Renal cortex interstitium (tissue), 11 donors: Measurements from ENCODE around the gene HOXD8. TPM values are rescaled to one million over a fixed set of nuclear protein-coding genes. Genes with fewer than 3 reads are reported as not detected.
A peak's percentile ranks its signal among the peaks of the same experiment; 100 is the strongest.

ENCODE experiments used
- DNase-seq, 11 donors: peaks; one replicate each; pipeline ENCODE4 v3.0.0-alpha.2; 2013; ENCODE audit warnings: low read depth in 9 of 11, low spot score in 4 of 11; ENCODE audit errors: extremely low read depth in 1 of 11
- polyA plus RNA-seq, 3 donors: library from polyadenylated mRNA; unstranded; fragments of 120-200 nt; gene quantifications; one replicate each; pipeline ENCODE4 v1.2.1, GENCODE V29; 2013; ENCODE audit not compliant: insufficient read length in 3 of 3

Gene HOXD8
- polyA plus RNA-seq, 3 donors: 169 to 187 (median 181) TPM

- no peak for DNase-seq
Observed at GRCh38 chr2:176121190-176122051, 8.1 kb upstream of the HOXD8 start.

- no peak for DNase-seq
Observed at GRCh38 chr2:176122052-176122682, 7.3 kb upstream of the HOXD8 start.

DNA sequence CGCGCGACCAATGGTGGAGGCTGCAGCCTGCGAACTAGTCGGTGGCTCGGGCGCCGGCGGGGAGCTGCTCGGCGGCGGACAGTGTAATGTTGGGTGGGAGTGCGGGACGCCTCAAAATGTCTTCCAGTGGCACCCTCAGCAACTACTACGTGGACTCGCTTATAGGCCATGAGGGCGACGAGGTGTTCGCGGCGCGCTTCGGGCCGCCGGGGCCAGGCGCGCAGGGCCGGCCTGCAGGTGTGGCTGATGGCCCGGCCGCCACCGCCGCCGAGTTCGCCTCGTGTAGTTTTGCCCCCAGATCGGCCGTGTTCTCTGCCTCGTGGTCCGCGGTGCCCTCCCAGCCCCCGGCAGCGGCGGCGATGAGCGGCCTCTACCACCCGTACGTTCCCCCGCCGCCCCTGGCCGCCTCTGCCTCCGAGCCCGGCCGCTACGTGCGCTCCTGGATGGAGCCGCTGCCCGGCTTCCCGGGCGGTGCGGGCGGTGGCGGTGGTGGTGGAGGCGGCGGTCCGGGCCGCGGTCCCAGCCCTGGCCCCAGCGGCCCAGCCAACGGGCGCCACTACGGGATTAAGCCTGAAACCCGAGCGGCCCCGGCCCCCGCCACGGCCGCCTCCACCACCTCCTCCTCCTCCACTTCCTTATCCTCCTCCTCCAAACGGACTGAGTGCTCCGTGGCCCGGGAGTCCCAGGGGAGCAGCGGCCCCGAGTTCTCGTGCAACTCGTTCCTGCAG lies 6.7 kb upstream of the HOXD8 start, which contains the start of gene HOXD9:
HOXD9 (plus strand) TSS at position 37 of the 728 bp plus-strand sequence; CDS start at position 87, 50 bp downstream.
- DNase-seq: no peak

DNA sequence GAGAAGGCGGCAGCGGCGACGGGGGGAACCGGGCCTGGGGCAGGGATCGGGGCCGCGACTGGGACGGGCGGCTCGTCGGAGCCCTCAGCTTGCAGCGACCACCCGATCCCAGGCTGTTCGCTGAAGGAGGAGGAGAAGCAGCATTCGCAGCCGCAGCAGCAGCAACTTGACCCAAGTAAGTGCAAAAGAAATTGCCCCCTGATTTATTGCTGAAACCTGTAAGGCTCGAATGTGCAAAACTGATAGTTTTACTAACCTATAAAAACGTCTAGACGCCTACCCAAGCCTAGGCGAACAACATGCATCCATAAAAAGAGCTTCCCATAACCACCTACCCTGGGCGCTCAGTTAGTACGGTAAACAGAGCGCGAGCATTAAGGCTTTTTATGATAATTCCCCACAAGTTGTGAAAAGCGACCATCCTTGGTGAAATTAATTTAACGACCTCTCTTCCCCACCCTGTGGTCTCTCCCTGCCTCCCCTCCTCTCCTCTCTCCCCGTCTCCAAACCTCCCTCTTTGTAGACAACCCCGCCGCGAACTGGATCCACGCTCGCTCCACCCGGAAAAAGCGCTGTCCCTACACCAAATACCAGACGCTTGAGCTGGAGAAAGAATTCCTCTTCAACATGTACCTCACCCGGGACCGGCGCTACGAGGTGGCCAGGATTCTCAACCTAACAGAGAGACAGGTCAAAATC lies 5.9 kb upstream of the HOXD8 start:
- DNase-seq: no peak

GRCh38 chr2:176124110-176124946 lies 5.2 kb upstream of the HOXD8 start:
- DNase-seq: no peak

- DNase-seq: no peak
Observed at GRCh38 chr2:176124947-176125771, 4.3 kb upstream of the HOXD8 start.

DNA sequence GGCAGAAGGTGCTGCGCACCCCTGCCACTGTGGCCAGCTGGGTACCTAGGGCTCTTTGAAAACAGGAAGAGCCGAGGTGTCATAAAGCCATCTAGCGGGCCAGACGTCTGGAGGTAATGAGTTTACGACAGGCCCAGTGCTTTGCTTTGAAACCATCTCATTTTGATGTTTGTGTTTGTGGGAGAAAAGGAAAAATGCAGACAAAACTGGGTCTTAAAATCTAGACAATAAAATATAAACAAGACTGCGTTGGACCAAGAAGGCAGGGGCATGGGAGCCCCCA lies 3.8 kb upstream of the HOXD8 start:
- DNase-seq: no peak

GRCh38 chr2:176126929-176127773 lies 2.4 kb upstream of the HOXD8 start:
- peak in 1 of 11 donors; percentile 84 for DNase-seq

GRCh38 chr2:176127774-176128072 lies 1.8 kb upstream of the HOXD8 start:
- DNase-seq: no peak

GRCh38 chr2:176128172-176128981 lies 1.1 kb upstream of the HOXD8 start:
- no peak for DNase-seq

DNA sequence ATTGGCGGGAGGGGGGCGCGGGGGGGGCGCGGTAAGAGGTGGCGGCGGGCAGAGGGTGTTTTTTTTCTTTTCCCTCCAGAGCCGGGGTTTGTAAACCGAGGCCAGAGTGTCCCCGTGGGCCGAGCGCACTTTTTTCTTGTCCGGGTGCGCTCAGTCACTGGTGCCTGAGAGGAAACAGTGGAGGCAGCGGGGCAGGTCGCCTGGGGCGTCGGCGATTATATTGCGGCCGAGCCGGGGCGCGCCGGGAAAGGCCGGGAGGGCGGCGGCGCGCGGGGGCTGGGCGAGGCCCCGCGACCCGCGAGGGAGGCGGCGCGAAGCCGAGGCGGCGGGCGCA lies 275 bp downstream of the HOXD8 start:
- DNase-seq: no peak

- DNase-seq: peak in 8 of 11 donors; percentile 84 to 94 (median 90)
Observed at GRCh38 chr2:176130147-176130956, 847 bp downstream of the HOXD8 start.

- no peak for DNase-seq
Observed at GRCh38 chr2:176130957-176131847, 1.7 kb downstream of the HOXD8 start.

DNA sequence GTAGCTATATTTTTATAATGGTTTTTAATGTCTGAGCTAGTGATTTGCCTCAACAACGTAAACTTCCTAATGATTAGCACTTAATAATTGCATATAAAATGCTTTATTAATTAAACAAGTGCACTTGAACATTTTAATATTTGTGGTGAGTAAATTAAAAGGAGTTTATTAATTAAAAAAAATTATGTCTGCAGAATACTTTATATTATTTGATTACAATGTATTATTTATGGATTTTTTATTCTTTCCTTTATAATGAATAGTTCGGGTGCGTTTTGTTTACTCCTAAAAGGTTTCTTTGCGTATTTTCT lies 2.3 kb downstream of the HOXD8 start:
- no peak for DNase-seq
